Lower leg skin (tissue), 3 donors: ENCODE data around the gene MTRF1.

ENCODE experiments used
- CTCF ChIP-seq, 3 donors: fragments of 450-650 bp; IDR thresholded peaks; one replicate each; pipeline ENCODE4 v1.5.1; 2016; ENCODE audit warnings: antibody characterized with exemption in 3 of 3, mild to moderate bottlenecking in 3 of 3, moderate library complexity in 2 of 3
- POLR2A ChIP-seq, 2 donors: fragments of 450-650 bp; IDR thresholded peaks; one replicate each; pipeline ENCODE4 v1.6.1; 2016 to 2017; ENCODE audit warnings: antibody characterized with exemption in 2 of 2, mild to moderate bottlenecking in 1 of 2, moderate library complexity in 1 of 2

- TF ChIP-seq CTCF (IDR thresholded peaks at IDR 0.05), result no peak
- TF ChIP-seq POLR2A (IDR thresholded peaks at IDR 0.05), result no peak
Measured at GRCh38 chr13:41229356-41229755, 34.0 kb downstream of the MTRF1 start.
